Measurements from ENCODE around the gene PHACTR3.
"Not testable (repeated sequence)": the region's sequence is repeated elsewhere in the genome, so short reads cannot be mapped to it uniquely, and the experiment has no call there.

PHACTR3 gene

GRCh38 chr20:59603781-59604541, at the start of gene PHACTR3:
TSS of gene PHACTR3 (plus strand) at chr20:59604540. CDS start at chr20:59605015, 475 bp downstream.
- no peak for DNase-seq

GRCh38 chr20:59557733-59558529, 46.4 kb upstream of the PHACTR3 start:
- DNase-seq: not testable (repeated sequence)

- no peak for DNase-seq
Measured at GRCh38 chr20:59559024-59559817, 45.1 kb upstream of the PHACTR3 start.

GRCh38 chr20:59559863-59560262, 44.5 kb upstream of the PHACTR3 start:
- DNase-seq: no peak

- DNase-seq: no peak
Measured at GRCh38 chr20:59560588-59561227, 43.6 kb upstream of the PHACTR3 start.

- DNase-seq: no peak
Measured at GRCh38 chr20:59561228-59561605, 43.1 kb upstream of the PHACTR3 start.

- no peak for DNase-seq
Measured at GRCh38 chr20:59561614-59562277, 42.6 kb upstream of the PHACTR3 start.

- no peak for DNase-seq
Measured at GRCh38 chr20:59564171-59564570, 40.2 kb upstream of the PHACTR3 start.

GRCh38 chr20:59564943-59565342, 39.4 kb upstream of the PHACTR3 start:
- DNase-seq: no peak

- DNase-seq: no peak
Measured at GRCh38 chr20:59565768-59566461, 38.4 kb upstream of the PHACTR3 start.

GRCh38 chr20:59566631-59567524, 37.5 kb upstream of the PHACTR3 start:
- DNase-seq: no peak

- DNase-seq: no peak
Measured at GRCh38 chr20:59567585-59568508, 36.5 kb upstream of the PHACTR3 start.

- no peak for DNase-seq
Measured at GRCh38 chr20:59568509-59569024, 35.8 kb upstream of the PHACTR3 start.

GRCh38 chr20:59569305-59569704, 35.0 kb upstream of the PHACTR3 start:
- no peak for DNase-seq

GRCh38 chr20:59571151-59571550, 33.2 kb upstream of the PHACTR3 start:
- no peak for DNase-seq

GRCh38 chr20:59571551-59572314, 32.6 kb upstream of the PHACTR3 start:
- peak; percentile 54 for DNase-seq

GRCh38 chr20:59572515-59572914, 31.8 kb upstream of the PHACTR3 start:
- no peak for DNase-seq

GRCh38 chr20:59573837-59574236, 30.5 kb upstream of the PHACTR3 start:
- DNase-seq: no peak
